Stimulated activated CD4-positive, alpha-beta T cell treated with anti-CD3 and anti-CD28 coated beads, Interleukin-4, amount 100 ng/mL, for 48 hours (primary cell): Measurements from ENCODE around the gene NUDT4B.
"Not testable (repeated sequence)": the region's sequence is repeated elsewhere in the genome, so short reads cannot be mapped to it uniquely, and the experiment has no call there.

Source experiments
- DNase-seq, 2 donors: peaks; one replicate each; pipeline ENCODE4 v3.0.0-alpha.2; 2020; ENCODE audit warnings: low read depth in 2 of 2

Gene NUDT4B

GRCh38 chr1:148748563-148749334 is at the start of gene NUDT4B:
TSS of gene NUDT4B (plus strand) at chr1:148748774. CDS start at chr1:148748953, 179 bp downstream.
- not testable (repeated sequence) for DNase-seq

- not testable (repeated sequence) for DNase-seq
Observed at GRCh38 chr1:148699357-148699756, 49.2 kb upstream of the NUDT4B start.

GRCh38 chr1:148702242-148702641 is 46.3 kb upstream of the NUDT4B start:
- not testable (repeated sequence) for DNase-seq

GRCh38 chr1:148703973-148704591 is 44.5 kb upstream of the NUDT4B start:
- not testable (repeated sequence) for DNase-seq

- DNase-seq: not testable (repeated sequence)
Observed at GRCh38 chr1:148705316-148705948, 43.1 kb upstream of the NUDT4B start.

GRCh38 chr1:148708779-148709333 is 39.7 kb upstream of the NUDT4B start:
- DNase-seq: not testable (repeated sequence)

GRCh38 chr1:148710772-148711523 is 37.6 kb upstream of the NUDT4B start:
- DNase-seq: not testable (repeated sequence)

- not testable (repeated sequence) for DNase-seq
Observed at GRCh38 chr1:148712353-148712752, 36.2 kb upstream of the NUDT4B start.

- not testable (repeated sequence) for DNase-seq
Observed at GRCh38 chr1:148715518-148715917, 33.1 kb upstream of the NUDT4B start.

GRCh38 chr1:148716966-148717520 is 31.5 kb upstream of the NUDT4B start:
- not testable (repeated sequence) for DNase-seq

- not testable (repeated sequence) for DNase-seq
Observed at GRCh38 chr1:148720918-148721317, 27.7 kb upstream of the NUDT4B start.

- not testable (repeated sequence) for DNase-seq
Observed at GRCh38 chr1:148722758-148723157, 25.8 kb upstream of the NUDT4B start.

GRCh38 chr1:148723515-148723914 is 25.1 kb upstream of the NUDT4B start:
- not testable (repeated sequence) for DNase-seq

GRCh38 chr1:148724872-148725271 is 23.7 kb upstream of the NUDT4B start:
- DNase-seq: not testable (repeated sequence)

- DNase-seq: not testable (repeated sequence)
Observed at GRCh38 chr1:148727862-148728261, 20.7 kb upstream of the NUDT4B start.

GRCh38 chr1:148729128-148729527 is 19.4 kb upstream of the NUDT4B start:
- not testable (repeated sequence) for DNase-seq

- DNase-seq: not testable (repeated sequence)
Observed at GRCh38 chr1:148729541-148729940, 19.0 kb upstream of the NUDT4B start.

- not testable (repeated sequence) for DNase-seq
Observed at GRCh38 chr1:148732277-148732676, 16.3 kb upstream of the NUDT4B start.

- not testable (repeated sequence) for DNase-seq
Observed at GRCh38 chr1:148733585-148734310, 14.8 kb upstream of the NUDT4B start.

GRCh38 chr1:148734311-148734662 is 14.3 kb upstream of the NUDT4B start:
- not testable (repeated sequence) for DNase-seq
